HepG2 (cell line): ENCODE data around the gene MCTS1.

Experiments used
- BCLAF1 ChIP-seq: fragments of 450-650 bp; IDR thresholded peaks from 2 replicates; pipeline ENCODE4 v1.6.1; 2017; ENCODE audit warnings: mild to moderate bottlenecking
- POLR2A ChIP-seq, 2 experiments: IDR thresholded peaks; 2 replicates each; pipeline ENCODE4 v1.6.1; 2011; ENCODE audit warnings: low read depth in 2 of 2, low read length in 2 of 2, mild to moderate bottlenecking in 1 of 2, moderate library complexity in 1 of 2; ENCODE audit not compliant: insufficient read depth in 1 of 2
- RXRA ChIP-seq: sonication (generic); formaldehyde crosslinking; IDR thresholded peaks from 2 replicates; pipeline ENCODE4 v1.5.1; 2020; ENCODE audit warnings: missing genetic modification reagents

GRCh38 chrX:120566817-120567216, 37.1 kb upstream of the MCTS1 start:
- no peak for TF ChIP-seq RXRA
- TF ChIP-seq BCLAF1 = no peak
- no peak for TF ChIP-seq POLR2A (IDR thresholded peaks at IDR 0.05; ENCODE audit: insufficient read depth in 1 of 2, low read depth in 2 of 2, low read length in 2 of 2)
